ENCODE data around the gene ARID1B. TPM values are rescaled to one million over a fixed set of nuclear protein-coding genes. Genes with fewer than 3 reads are reported as not detected.
A peak's percentile ranks its signal among the peaks of the same experiment; 100 is the strongest.

ARID1B gene
- total RNA-seq, 2 experiments from 2014 or later = 90.1 to 164 TPM

- H3K4me1 ChIP-seq (ENCODE audit: insufficient read depth, low read length, poor library complexity, severe bottlenecking) = peaks cover 57% of the 10 kb centered on the region
- CTCF ChIA-PET (ENCODE audit: unreplicated experiment) = no interaction called here
Measured at GRCh38 chr6:156971153-156971885, 194.1 kb downstream of the ARID1B start.

DNA sequence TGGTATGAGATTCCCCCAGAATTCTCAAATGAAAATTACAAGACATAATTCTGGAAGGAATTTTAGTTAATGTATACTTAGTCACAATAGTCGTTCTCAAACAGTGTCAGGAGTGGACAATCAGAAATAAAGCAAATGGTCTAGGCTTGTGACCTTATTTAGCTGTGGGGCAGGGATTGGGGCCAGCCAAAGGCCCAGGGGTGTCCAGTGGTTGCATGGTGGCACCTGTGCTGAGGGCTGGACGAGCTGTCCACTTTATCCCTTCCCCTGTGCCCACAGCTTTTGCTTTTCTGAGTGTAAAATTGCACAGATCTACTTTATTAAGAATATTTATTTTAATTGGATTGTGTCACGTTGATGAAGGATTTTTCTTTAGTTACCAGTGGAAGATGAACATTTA, 195.0 kb downstream of the ARID1B start:
- ChIA-PET CTCF (ENCODE audit: unreplicated experiment) (no interaction called here), POLR2A (interaction anchor here (0.5 to 1.4 kb wide), 5 partner anchors 9 to 251 kb away, joined by 3 read pairs; no protein-coding TSS in a partner anchor)
- BruUV-seq (replicated peaks) = no TSS peak
- H3K9me3 ChIP-seq (ENCODE audit: low read length) = no peaks in the 10 kb centered on the region
- H4K20me1 ChIP-seq (ENCODE audit: insufficient read depth, low read length) = peaks cover 7% of the 10 kb centered on the region; the same call in 1 of the 2 replicates
- H2AFZ ChIP-seq (ENCODE audit: low read length) = no peak overlapping the region
- H3K4me2 ChIP-seq (ENCODE audit: low read length) = peak overlapping the region; percentile 99
- H3K36me3 ChIP-seq (ENCODE audit: insufficient read depth, low read length) = no peaks in the 10 kb centered on the region
- TF ChIP-seq EZH2phosphoT487 (IDR thresholded peaks at IDR 0.05; ENCODE audit: borderline replicate concordance, low read depth, low read length) = no peak
- TF ChIP-seq, protein P1, sequence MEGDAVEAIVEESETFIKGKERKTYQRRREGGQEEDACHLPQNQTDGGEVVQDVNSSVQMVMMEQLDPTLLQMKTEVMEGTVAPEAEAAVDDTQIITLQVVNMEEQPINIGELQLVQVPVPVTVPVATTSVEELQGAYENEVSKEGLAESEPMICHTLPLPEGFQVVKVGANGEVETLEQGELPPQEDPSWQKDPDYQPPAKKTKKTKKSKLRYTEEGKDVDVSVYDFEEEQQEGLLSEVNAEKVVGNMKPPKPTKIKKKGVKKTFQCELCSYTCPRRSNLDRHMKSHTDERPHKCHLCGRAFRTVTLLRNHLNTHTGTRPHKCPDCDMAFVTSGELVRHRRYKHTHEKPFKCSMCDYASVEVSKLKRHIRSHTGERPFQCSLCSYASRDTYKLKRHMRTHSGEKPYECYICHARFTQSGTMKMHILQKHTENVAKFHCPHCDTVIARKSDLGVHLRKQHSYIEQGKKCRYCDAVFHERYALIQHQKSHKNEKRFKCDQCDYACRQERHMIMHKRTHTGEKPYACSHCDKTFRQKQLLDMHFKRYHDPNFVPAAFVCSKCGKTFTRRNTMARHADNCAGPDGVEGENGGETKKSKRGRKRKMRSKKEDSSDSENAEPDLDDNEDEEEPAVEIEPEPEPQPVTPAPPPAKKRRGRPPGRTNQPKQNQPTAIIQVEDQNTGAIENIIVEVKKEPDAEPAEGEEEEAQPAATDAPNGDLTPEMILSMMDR (conservative IDR thresholded peaks at IDR 0.05; ENCODE audit: low read length) = no peak
- H3K27ac ChIP-seq (ENCODE audit: low read depth, low read length, poor library complexity, severe bottlenecking) = no peak overlapping the region
- no peak overlapping the region for H3K4me3 ChIP-seq (ENCODE audit: low read depth, low read length, poor library complexity, severe bottlenecking)
- no peaks in the 10 kb centered on the region for H3K9me2 ChIP-seq (ENCODE audit: insufficient read depth, low read length)
- peaks cover 90% of the 10 kb centered on the region for H3K79me2 ChIP-seq (ENCODE audit: insufficient read depth, low read depth, low read length)
- no peak for DNase-seq (ENCODE audit: low spot score)
- H3K4me1 ChIP-seq (ENCODE audit: insufficient read depth, low read length, poor library complexity, severe bottlenecking) = peaks cover 65% of the 10 kb centered on the region
- intact Hi-C loops (cut with micrococcal nuclease; ENCODE audit: unreplicated experiment) = no loop called here

More at GRCh38 chr6:156971153-156971885, 194.1 kb downstream of the ARID1B start:
- no peak overlapping the region for H3K4me3 ChIP-seq (ENCODE audit: low read depth, low read length, poor library complexity, severe bottlenecking)
- no peak overlapping the region for H3K27ac ChIP-seq (ENCODE audit: low read depth, low read length, poor library complexity, severe bottlenecking)
- no peaks in the 10 kb centered on the region for H3K9me3 ChIP-seq (ENCODE audit: low read length)
- peaks cover 7% of the 10 kb centered on the region; the same call in 1 of the 2 replicates for H4K20me1 ChIP-seq (ENCODE audit: insufficient read depth, low read length)
- H2AFZ ChIP-seq (ENCODE audit: low read length) = no peak overlapping the region
- intact Hi-C loops (cut with micrococcal nuclease; ENCODE audit: unreplicated experiment) = no loop called here
- POLR2A ChIA-PET = interaction anchor here (0.5 to 1.4 kb wide), 3 partner anchors 10 to 144 kb away, joined by 3 to 4 read pairs (median 3); no protein-coding TSS in a partner anchor
- no peak overlapping the region for H3K4me2 ChIP-seq (ENCODE audit: low read length)
- H3K79me2 ChIP-seq (ENCODE audit: insufficient read depth, low read depth, low read length) = peaks cover 85% of the 10 kb centered on the region
- H3K9me2 ChIP-seq (ENCODE audit: insufficient read depth, low read length) = no peaks in the 10 kb centered on the region
- BruUV-seq (replicated peaks) = no TSS peak
- no peak for TF ChIP-seq EZH2phosphoT487 (IDR thresholded peaks at IDR 0.05; ENCODE audit: borderline replicate concordance, low read depth, low read length)
- TF ChIP-seq, protein P1 (conservative IDR thresholded peaks at IDR 0.05; ENCODE audit: low read length) = no peak
- H3K36me3 ChIP-seq (ENCODE audit: insufficient read depth, low read length) = no peaks in the 10 kb centered on the region
- DNase-seq (ENCODE audit: low spot score) = no peak

- Histone ChIP-seq H4K20me1 (ENCODE audit: insufficient read depth, low read length) (peaks cover 4% of the 10 kb centered on the region; the same call in 1 of the 2 replicates), H3K36me3 (ENCODE audit: insufficient read depth, low read length) (no peaks in the 10 kb centered on the region), H3K9me3 (ENCODE audit: low read length) (no peaks in the 10 kb centered on the region), H3K4me1 (ENCODE audit: insufficient read depth, low read length, poor library complexity, severe bottlenecking) (peaks cover 83% of the 10 kb centered on the region), H3K27ac (ENCODE audit: low read depth, low read length, poor library complexity, severe bottlenecking) (peak overlapping the region; percentile 88), H2AFZ (ENCODE audit: low read length) (no peak overlapping the region; the same call in 1 of the 2 replicates), H3K9me2 (ENCODE audit: insufficient read depth, low read length) (no peaks in the 10 kb centered on the region), H3K4me3 (ENCODE audit: low read depth, low read length, poor library complexity, severe bottlenecking) (peak overlapping the region; percentile 66), H3K79me2 (ENCODE audit: insufficient read depth, low read depth, low read length) (peaks cover 96% of the 10 kb centered on the region), H3K4me2 (ENCODE audit: low read length) (peak overlapping the region; percentile 99)
- intact Hi-C loops (cut with micrococcal nuclease; ENCODE audit: unreplicated experiment) = loop anchor here (1.0 to 5.0 kb wide), 2 partner anchors 46 to 193 kb away; no protein-coding TSS in a partner anchor
- POLR2A ChIA-PET = interaction anchor here (1.3 to 3.7 kb wide), 4 partner anchors 10 to 43 kb away, joined by 3 to 21 read pairs (median 4); no protein-coding TSS in a partner anchor
- CTCF ChIA-PET (ENCODE audit: unreplicated experiment) = no interaction called here
- peak; percentile 56 for DNase-seq (ENCODE audit: low spot score)
- TF ChIP-seq, protein P1 (conservative IDR thresholded peaks at IDR 0.05; ENCODE audit: low read length) = no peak
- TF ChIP-seq EZH2phosphoT487 (IDR thresholded peaks at IDR 0.05; ENCODE audit: borderline replicate concordance, low read depth, low read length) = no peak
- BruUV-seq (replicated peaks) = no TSS peak
Measured at GRCh38 chr6:156974830-156975261, 197.7 kb downstream of the ARID1B start.

Data from OCI-LY7 (cell line).